GM12892 (cell line): ENCODE results near the gene DNAJC24. TPM values are rescaled to one million over a fixed set of nuclear protein-coding genes. Genes with fewer than 3 reads are reported as not detected.
"Not testable (repeated sequence)": the region's sequence is repeated elsewhere in the genome, so short reads cannot be mapped to it uniquely, and the experiment has no call there.

Experiments used
- DNase-seq: peaks from one replicate; pipeline ENCODE4 v3.0.0; 2011; ENCODE audit not compliant: insufficient read length
- FAIRE-seq: peaks from 2 replicates; lab custom pipeline; 2011; peaks lifted over from hg19 to GRCh38; lab: Jason Lieb, UNC
- POLR2A ChIP-seq: IDR thresholded peaks from 2 replicates; pipeline ENCODE4 v1.6.1; 2011; ENCODE audit warnings: low read depth, low read length, control low read depth
- POLR2AphosphoS5 ChIP-seq: IDR thresholded peaks from 2 replicates; pipeline ENCODE4 v1.6.1; 2011; ENCODE audit warnings: low read depth, low read length, control low read depth
- TAF1 ChIP-seq: IDR thresholded peaks from 2 replicates; pipeline ENCODE4 v1.6.1; 2011; ENCODE audit warnings: low read depth, mild to moderate bottlenecking, control low read depth, low read length, borderline replicate concordance
- polyA plus RNA-seq: library from polyadenylated mRNA; unstranded; fragments of >200 nt; gene quantifications from one replicate; pipeline ENCODE4 v1.2.1, GENCODE V29; 2012; ENCODE audit warnings: missing spikeins, inconsistent platforms; ENCODE audit not compliant: missing spikeins

DNAJC24 gene, protein sequence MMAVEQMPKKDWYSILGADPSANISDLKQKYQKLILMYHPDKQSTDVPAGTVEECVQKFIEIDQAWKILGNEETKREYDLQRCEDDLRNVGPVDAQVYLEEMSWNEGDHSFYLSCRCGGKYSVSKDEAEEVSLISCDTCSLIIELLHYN
- polyA plus RNA-seq, result 11.5 TPM

DNA sequence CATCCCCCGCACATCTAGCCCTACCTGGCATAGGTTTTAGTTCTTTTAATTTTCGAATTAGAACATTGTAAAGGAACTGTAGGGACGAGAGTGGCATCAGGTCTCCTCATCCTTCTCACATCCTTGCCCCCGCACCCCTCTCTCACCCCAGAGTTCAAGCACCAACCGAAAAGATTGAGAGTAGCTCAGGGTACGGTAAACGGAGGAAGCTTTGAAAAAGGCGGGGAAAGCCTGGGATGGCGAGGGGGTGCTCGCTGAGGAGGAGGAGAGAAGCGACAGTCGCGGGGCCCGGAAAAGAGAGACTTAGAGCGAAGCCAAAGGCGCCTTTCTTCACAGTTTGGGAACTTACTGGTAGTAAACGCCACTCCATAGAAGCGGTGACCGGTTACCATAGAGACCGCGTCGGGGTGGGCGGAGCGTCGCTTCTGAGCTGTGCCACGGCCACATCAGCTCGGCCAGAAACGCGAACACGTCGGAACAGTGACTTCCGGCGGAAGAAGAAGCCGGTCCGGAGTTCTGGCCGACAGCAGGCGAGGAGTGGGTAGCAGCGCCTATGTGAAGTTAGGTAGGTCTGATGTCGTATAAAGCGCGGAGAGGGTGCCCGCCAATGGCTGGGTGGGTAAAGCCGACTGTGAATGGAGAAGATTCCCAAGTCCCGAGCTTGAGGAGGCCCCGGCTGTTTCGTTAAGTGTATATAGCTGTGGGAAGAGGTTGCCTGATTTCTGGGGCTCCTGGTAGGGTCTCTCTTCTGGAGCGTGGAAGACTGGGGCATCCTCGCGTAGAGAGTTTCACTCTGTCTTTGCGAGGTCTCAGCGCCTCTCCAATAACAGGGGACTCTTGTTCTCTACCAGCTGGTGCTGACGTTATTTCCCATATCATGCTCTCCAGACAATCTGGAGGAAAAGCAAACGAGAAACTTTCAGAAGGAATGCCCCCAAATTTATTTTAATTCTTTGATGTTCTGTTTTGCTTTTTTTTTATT is at the start of gene DNAJC24, which contains the start of gene DCDC1:
Gene DNAJC24, plus strand, starts transcription at position 513 of the 982 bp plus-strand sequence. CDS start 889 bp downstream, outside the sequence.
Gene DCDC1, minus strand, starts transcription at position 392 of the 982 bp plus-strand sequence. CDS start 41,459 bp downstream, outside the sequence.
- FAIRE-seq (peak; percentile 100), DNase-seq (peak; percentile 44)
- TF ChIP-seq POLR2AphosphoS5, result peak; percentile 80
- peak; percentile 86 for TF ChIP-seq POLR2A
- TF ChIP-seq TAF1, result peak; percentile 76

DNA sequence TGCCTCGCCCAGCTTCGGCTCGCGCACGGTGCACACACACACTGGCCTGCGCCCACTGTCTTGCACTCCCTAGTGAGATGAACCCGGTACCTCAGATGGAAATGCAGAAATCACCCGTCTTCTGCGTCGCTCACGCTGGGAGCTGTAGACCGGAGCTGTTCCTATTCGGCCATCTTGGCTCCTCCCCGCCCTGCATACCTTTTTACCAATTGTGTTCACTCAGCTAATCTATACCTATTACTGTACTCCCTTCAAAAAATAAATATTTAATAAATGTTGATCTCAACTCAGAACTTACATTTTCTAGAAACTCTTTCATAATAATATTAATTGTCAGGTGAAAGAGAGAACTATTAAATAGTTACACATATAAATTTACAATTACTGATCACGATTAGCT is 48.2 kb upstream of the DNAJC24 start:
- FAIRE-seq, DNase-seq: not testable (repeated sequence)

DNA sequence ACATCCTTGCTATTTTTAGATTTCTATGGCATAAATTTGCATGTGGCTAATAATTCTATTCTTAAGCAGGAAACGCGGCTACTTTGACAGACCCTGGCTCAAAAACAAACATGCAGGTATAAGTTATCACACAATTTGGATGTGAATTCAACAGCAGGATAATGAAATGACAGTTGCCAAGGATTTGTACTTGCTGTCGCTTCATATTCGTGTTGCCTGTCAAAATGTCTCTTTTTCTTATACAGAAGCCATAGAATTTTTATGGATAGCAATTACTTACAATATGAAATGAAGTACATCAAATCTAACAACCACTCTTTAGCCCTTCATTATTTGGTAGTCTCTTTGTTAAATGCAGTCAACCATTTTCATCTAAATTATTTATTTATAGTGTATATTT is 46.5 kb upstream of the DNAJC24 start:
- no peak for FAIRE-seq
- no peak for DNase-seq
- no peak for TF ChIP-seq TAF1
- TF ChIP-seq POLR2AphosphoS5, result no peak
- no peak for TF ChIP-seq POLR2A

DNA sequence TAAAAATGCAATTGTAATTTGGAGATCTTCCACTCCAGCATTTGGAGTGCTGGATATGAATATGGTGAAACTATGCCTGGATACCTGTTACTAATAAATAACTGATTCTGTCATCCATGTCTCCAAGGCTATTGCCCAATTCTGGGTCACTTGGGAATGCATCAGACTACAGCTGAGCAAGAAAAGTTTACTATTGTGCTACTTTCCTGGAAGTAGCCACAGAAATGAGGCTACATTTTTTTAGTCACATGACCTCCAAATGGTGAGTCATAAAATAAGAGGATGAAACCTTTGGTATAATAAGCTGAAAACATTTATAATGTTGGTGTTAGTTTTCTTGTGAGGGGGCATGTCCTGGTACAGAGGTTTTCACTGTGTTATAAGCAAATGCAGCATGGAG is 44.5 kb upstream of the DNAJC24 start:
- DNase-seq (no peak), FAIRE-seq (no peak)
- TF ChIP-seq POLR2A, result no peak
- no peak for TF ChIP-seq POLR2AphosphoS5
- no peak for TF ChIP-seq TAF1

DNA sequence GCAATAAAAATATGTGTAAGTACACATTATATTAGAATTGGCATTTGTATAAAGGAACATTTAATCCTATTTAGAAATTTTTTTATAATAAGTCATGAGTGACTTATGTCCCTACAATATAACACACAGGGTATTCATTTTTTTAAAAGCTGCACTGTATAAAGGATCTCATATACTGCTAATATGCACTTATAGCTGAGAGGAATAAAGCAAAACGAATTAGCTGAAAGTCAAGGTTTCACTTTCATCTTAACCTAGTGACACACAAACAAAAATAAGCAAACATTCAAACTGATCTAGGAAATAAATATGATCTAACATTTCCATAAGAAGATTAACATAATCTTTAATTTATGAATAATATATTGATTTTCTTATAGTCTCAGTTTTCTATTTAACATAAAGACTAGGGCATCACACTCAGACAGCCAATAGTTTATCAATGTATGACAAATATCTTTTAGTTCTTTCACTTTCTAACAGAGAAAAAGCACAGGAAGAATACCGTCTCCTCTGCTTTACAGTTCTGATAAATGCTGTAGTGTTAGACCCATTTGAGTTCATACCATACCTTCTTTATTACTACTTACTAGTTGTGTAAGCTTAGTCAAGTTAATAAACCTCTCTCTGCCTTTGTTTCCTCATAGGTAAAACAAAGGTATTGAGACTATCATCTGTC is 43.1 kb upstream of the DNAJC24 start:
- DNase-seq (no peak), FAIRE-seq (no peak)
- TF ChIP-seq TAF1, result no peak
- TF ChIP-seq POLR2A, result no peak
- TF ChIP-seq POLR2AphosphoS5, result no peak

DNA sequence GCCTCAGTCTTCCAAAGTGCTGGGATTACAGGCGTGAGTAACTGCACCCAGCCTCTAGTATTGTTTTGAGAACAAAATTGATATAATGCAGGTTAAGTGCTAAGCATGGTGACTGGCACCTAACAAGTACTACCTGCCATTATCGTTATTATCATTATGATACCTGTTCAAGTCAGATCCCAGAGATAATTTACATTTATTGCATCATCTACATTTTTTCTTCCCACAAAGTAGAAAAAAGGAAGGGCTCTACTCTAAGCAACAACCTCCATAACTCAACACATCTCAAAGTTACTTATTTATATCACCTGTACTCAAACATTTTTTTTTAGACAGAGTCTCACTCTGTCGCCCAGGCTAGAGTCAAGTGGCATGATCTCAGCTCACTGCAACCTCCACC is 42.2 kb upstream of the DNAJC24 start:
- no peak for FAIRE-seq
- no peak for DNase-seq
- no peak for TF ChIP-seq POLR2AphosphoS5
- TF ChIP-seq TAF1, result no peak
- TF ChIP-seq POLR2A, result no peak

DNA sequence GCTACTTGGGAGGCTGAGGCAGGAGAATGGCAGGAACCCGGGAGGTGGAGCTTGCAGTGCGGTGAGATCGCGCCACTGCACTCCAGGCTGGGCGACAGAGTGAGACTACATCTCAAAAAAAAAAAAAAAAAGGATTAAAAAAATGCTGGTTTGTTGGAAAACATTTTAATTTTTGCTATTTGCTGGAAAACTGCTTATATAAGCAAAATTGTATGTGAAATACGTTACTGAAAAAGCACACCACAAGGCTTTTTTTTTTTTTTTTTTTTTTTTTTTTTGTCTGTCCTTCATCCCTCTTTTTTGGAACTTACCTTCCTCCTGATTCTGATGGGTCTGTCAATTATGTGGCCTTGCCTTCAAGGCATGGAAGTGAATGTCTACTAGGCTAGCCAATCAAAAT is 41.0 kb upstream of the DNAJC24 start:
- TF ChIP-seq POLR2AphosphoS5 (no peak), POLR2A (no peak), TAF1 (no peak)
- DNase-seq, result no peak
- no peak for FAIRE-seq

DNA sequence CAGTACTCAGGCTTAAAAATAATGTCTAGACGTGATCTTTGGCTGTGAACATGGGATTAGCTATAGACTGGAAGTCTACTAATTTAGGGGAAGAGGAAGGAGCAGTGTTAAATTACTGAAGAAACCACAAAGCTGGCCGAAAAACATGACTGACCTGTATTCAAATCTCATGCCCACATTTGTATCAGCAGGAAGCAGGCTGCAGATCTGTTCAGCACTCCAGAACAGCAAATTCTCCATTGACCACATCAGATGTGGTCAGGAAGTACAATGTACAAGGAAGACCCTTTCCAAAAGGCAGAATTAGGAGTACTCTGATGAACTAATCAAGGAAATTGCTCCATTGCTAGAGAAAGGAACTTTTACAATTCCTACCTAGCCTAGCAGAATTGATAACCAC is 31.9 kb upstream of the DNAJC24 start:
- no peak for FAIRE-seq
- TF ChIP-seq TAF1, result no peak
- no peak for TF ChIP-seq POLR2AphosphoS5
- no peak for TF ChIP-seq POLR2A
- no peak for DNase-seq

DNA sequence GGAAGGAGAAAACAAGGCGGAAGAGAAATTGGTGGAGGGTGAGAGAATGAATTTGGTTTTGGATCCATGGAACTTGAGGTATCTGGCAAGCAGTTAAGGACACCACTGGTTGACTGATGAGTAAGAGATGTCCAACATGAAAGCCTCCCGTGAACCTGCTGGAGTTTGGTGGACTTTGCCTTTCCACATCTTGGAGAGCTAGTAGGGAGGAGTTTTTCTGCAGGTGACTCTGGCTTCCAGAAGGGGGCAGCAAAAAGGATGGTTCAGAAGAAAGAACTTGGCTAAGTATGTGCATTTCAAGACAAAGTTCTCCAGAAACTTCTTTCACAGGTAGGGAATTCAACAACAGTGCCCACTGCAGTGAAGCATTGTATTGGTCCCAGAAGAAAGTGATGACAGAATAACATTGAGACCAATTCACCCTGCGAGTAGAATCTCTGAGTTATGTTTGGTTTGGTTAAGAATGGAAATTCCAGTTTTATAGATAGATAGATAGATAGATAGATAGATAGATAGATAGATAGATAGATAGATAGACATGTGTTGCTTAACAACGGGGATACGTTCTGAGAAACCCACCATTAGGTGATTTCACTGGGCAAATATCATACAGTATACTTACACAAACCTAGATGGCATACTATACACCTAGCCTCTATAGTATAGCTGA is 28.6 kb upstream of the DNAJC24 start:
- TF ChIP-seq TAF1, result no peak
- TF ChIP-seq POLR2AphosphoS5, result no peak
- no peak for TF ChIP-seq POLR2A
- DNase-seq (no peak), FAIRE-seq (no peak)

DNA sequence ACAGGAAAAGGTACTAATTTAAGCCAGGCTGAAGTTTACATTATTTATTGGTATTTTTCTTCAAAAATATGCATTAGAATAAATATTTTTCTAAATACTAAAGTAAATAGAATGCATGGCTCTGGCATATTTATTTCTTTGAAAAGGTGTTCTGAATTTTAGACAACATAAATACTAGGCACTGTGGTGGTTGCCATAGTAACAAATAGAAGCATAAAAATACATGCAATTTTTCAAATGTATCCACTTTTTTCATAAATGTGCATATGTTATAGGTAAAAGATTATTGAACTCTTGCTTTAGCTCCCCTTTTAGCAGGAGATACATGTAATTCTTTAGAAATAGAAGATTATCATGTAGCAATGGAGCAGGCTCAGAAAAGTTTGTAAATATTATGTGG is 18.5 kb upstream of the DNAJC24 start:
- FAIRE-seq (no peak), DNase-seq (no peak)
- TF ChIP-seq POLR2A (no peak), POLR2AphosphoS5 (no peak), TAF1 (no peak)

DNA sequence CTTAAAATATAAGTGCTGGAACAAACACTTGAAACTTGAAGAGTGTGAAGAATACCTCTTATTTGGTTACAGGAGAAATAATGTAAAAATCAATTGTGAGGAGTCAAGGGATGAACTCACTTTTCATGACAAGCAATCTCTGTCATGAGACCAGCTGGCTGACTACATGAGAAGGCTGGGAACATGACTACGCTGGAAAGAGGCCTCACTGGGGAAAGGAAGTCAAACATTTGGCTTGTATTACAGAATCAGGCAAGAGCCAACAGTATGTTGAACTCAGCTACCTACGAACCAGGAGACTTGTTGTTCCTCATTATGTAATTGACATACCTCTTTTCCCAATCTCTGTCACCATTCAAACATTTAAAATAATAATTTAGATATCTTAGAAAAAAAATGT is 14.5 kb upstream of the DNAJC24 start:
- no peak for DNase-seq
- TF ChIP-seq TAF1, result no peak
- TF ChIP-seq POLR2AphosphoS5, result no peak
- TF ChIP-seq POLR2A, result no peak

More for the DNA sequence above, 14.5 kb upstream of the DNAJC24 start:
- no peak for FAIRE-seq
